H9 (cell line): ENCODE measurements around the gene SPDYA. TPM values are rescaled to one million over a fixed set of nuclear protein-coding genes. Genes with fewer than 3 reads are reported as not detected.

Experiments
- DNase-seq: peaks from one replicate; pipeline ENCODE4 v3.0.0-alpha.2; 2017
- H2AFZ ChIP-seq: one replicate; pipeline ENCODE4 v1.6.1; 2013; ENCODE audit warnings: mild to moderate bottlenecking, low read length, control low read depth, moderate library complexity
- H2AK5ac ChIP-seq: 2 replicates; pipeline ENCODE4 v1.6.1; 2013; ENCODE audit warnings: low read length, control low read depth, mixed read lengths; ENCODE audit not compliant: insufficient read length
- H2BK120ac ChIP-seq: one replicate; pipeline ENCODE4 v1.6.1; 2013; ENCODE audit warnings: low read depth, mild to moderate bottlenecking, low read length, control low read depth, inconsistent platforms; ENCODE audit not compliant: poor library complexity, severe bottlenecking
- H2BK12ac ChIP-seq: 2 replicates; pipeline ENCODE4 v1.6.1; 2013; ENCODE audit warnings: low read length, control low read depth, mixed read lengths, low read depth; ENCODE audit not compliant: insufficient read length
- H2BK15ac ChIP-seq: 2 replicates; pipeline ENCODE4 v1.6.1; 2013; ENCODE audit warnings: low read depth, low read length, control low read depth
- H2BK20ac ChIP-seq: one replicate; pipeline ENCODE4 v1.6.1; 2013; ENCODE audit warnings: low read depth, mild to moderate bottlenecking, low read length, control low read depth, inconsistent platforms; ENCODE audit not compliant: poor library complexity, severe bottlenecking
- H2BK5ac ChIP-seq: 2 replicates; pipeline ENCODE4 v1.6.1; 2013; ENCODE audit warnings: low read length, control low read depth, mixed read lengths; ENCODE audit not compliant: insufficient read length
- H3K14ac ChIP-seq: 2 replicates; pipeline ENCODE4 v1.6.1; 2013; ENCODE audit warnings: low read length, control low read depth; ENCODE audit not compliant: insufficient read depth
- H3K18ac ChIP-seq: 2 replicates; pipeline ENCODE4 v1.6.1; 2013; ENCODE audit warnings: low read depth, mild to moderate bottlenecking, mixed read lengths, low read length, control low read depth; ENCODE audit not compliant: insufficient read length
- H3K23ac ChIP-seq: 2 replicates; pipeline ENCODE4 v1.6.1; 2013; ENCODE audit warnings: low read length, control low read depth, mixed read lengths, low read depth; ENCODE audit not compliant: insufficient read length
- H3K23me2 ChIP-seq: 2 replicates; pipeline ENCODE4 v1.6.1; 2013; ENCODE audit warnings: low read depth, mild to moderate bottlenecking, mixed read lengths, low read length, control low read depth; ENCODE audit not compliant: insufficient read length, poor library complexity, severe bottlenecking
- H3K27ac ChIP-seq: 2 replicates; pipeline ENCODE4 v1.5.1; 2013; ENCODE audit warnings: low read length, control low read depth, mixed read lengths, low read depth; ENCODE audit not compliant: insufficient read length
- H3K27me3 ChIP-seq: 2 replicates; pipeline ENCODE4 v1.6.1; 2013; ENCODE audit warnings: low read length, control low read depth, inconsistent platforms; ENCODE audit not compliant: insufficient read depth
- H3K4ac ChIP-seq: 2 replicates; pipeline ENCODE4 v1.6.1; 2013; ENCODE audit warnings: low read depth, mild to moderate bottlenecking, control low read depth, inconsistent platforms, low read length, moderate library complexity
- H3K4me1 ChIP-seq: 2 replicates; pipeline ENCODE4 v1.6.1; 2013; ENCODE audit warnings: low read length, control low read depth, inconsistent platforms; ENCODE audit not compliant: insufficient read depth
- H3K4me2 ChIP-seq: 2 replicates; pipeline ENCODE4 v1.6.1; 2013; ENCODE audit warnings: low read length, control low read depth, mixed read lengths; ENCODE audit not compliant: insufficient read length, insufficient read depth
- H3K56ac ChIP-seq: 2 replicates; pipeline ENCODE4 v1.6.1; 2013; ENCODE audit warnings: low read depth, mild to moderate bottlenecking, mixed read lengths, low read length, control low read depth; ENCODE audit not compliant: insufficient read length
- H3K79me1 ChIP-seq: 2 replicates; pipeline ENCODE4 v1.6.1; 2013; ENCODE audit warnings: low read depth, mild to moderate bottlenecking, moderate library complexity, low read length, control low read depth, inconsistent platforms; ENCODE audit not compliant: insufficient read depth, poor library complexity, severe bottlenecking
- H3K79me2 ChIP-seq: 2 replicates; pipeline ENCODE4 v1.6.1; 2013; ENCODE audit warnings: low read length, control low read depth, inconsistent platforms; ENCODE audit not compliant: insufficient read depth
- H3K9ac ChIP-seq: 2 replicates; pipeline ENCODE4 v1.6.1; 2013; ENCODE audit warnings: low read length, control low read depth, mixed read lengths; ENCODE audit not compliant: insufficient read length; ENCODE audit errors: extremely low read depth
- H3K9me3 ChIP-seq: one replicate; pipeline ENCODE4 v1.6.1; 2013; ENCODE audit warnings: low read depth, low read length, inconsistent platforms; ENCODE audit not compliant: control insufficient read depth
- H3T11ph ChIP-seq: one replicate; pipeline ENCODE4 v1.6.1; 2013; ENCODE audit warnings: mild to moderate bottlenecking, low read length, control low read depth, inconsistent platforms
- H4K20me1 ChIP-seq: one replicate; pipeline ENCODE4 v1.6.1; 2013; ENCODE audit not compliant: control insufficient read depth, insufficient read length, insufficient read depth
- H4K5ac ChIP-seq: 2 replicates; pipeline ENCODE4 v1.6.1; 2013; ENCODE audit warnings: low read depth, mild to moderate bottlenecking, mixed read lengths, low read length, control low read depth; ENCODE audit not compliant: insufficient read length
- H4K8ac ChIP-seq: replicated peaks from 2 replicates; pipeline ENCODE4 v1.6.1; 2013; ENCODE audit warnings: low read length, control low read depth, mixed read lengths, low read depth; ENCODE audit not compliant: insufficient read length
- H4K91ac ChIP-seq: 2 replicates; pipeline ENCODE4 v1.6.1; 2013; ENCODE audit warnings: low read depth, mild to moderate bottlenecking, moderate library complexity, mixed read lengths, low read length, control low read depth; ENCODE audit not compliant: insufficient read length
- H3K27ac Mint-ChIP-seq, 3 experiments: 2 replicates in 2 of 3; 3 replicates in 1 of 3; pipeline ENCODE4 v1.8.0; 2020 to 2021; ENCODE audit warnings: mixed read lengths in 3 of 3, mild to moderate bottlenecking in 1 of 3, moderate library complexity in 1 of 3
- H3K27me3 Mint-ChIP-seq: 2 replicates; pipeline ENCODE4 v1.8.0; 2021; ENCODE audit warnings: low read depth, mild to moderate bottlenecking, moderate library complexity, mixed read lengths
- H3K36me3 Mint-ChIP-seq, 3 experiments: 2 replicates in 2 of 3; 3 replicates in 1 of 3; pipeline ENCODE4 v1.8.0; 2020 to 2021; ENCODE audit warnings: low read depth in 3 of 3, mixed read lengths in 3 of 3; ENCODE audit not compliant: insufficient read depth in 1 of 3
- H3K4me1 Mint-ChIP-seq, 2 experiments: 2 replicates each; pipeline ENCODE4 v1.8.0; 2020; ENCODE audit warnings: mixed read lengths in 2 of 2
- H3K4me3 Mint-ChIP-seq, 2 experiments: 2 replicates in 1 of 2; 3 replicates in 1 of 2; pipeline ENCODE4 v1.8.0; 2020 to 2021; ENCODE audit warnings: mild to moderate bottlenecking in 2 of 2, mixed read lengths in 2 of 2, moderate library complexity in 1 of 2
- H3K9me3 Mint-ChIP-seq, 2 experiments: 2 replicates in 1 of 2; 3 replicates in 1 of 2; pipeline ENCODE4 v1.8.0; 2020; ENCODE audit warnings: mild to moderate bottlenecking in 2 of 2, mixed read lengths in 2 of 2, moderate library complexity in 1 of 2
- WGBS: extraction: QIAGEN DNeasy Blood & Tissue Kit; methylation state at CpG from one replicate; pipeline ENCODE4 v1.1.7; 2013; ENCODE audit warnings: missing lambda C conversion rate, low lambda C conversion rate, mixed read lengths; ENCODE audit not compliant: insufficient read length; ENCODE audit errors: extremely low coverage; 5-methylcytosine and 5-hydroxymethylcytosine counted together
- total RNA-seq: library from RNA; stranded (reverse); gene quantifications from 2 replicates; pipeline ENCODE4 v1.2.1, GENCODE V29; 2021
- TF ChIP-seq, protein P1 (sequence below): fragments of 200-600 bp; sonication (generic); conservative IDR thresholded peaks from 3 replicates; pipeline ENCODE4 v1.8.0; 2021; ENCODE audit warnings: antibody characterized with exemption, mild to moderate bottlenecking

Gene SPDYA
- total RNA-seq, 1 experiment from 2014 or later: 0.52 TPM

DNA sequence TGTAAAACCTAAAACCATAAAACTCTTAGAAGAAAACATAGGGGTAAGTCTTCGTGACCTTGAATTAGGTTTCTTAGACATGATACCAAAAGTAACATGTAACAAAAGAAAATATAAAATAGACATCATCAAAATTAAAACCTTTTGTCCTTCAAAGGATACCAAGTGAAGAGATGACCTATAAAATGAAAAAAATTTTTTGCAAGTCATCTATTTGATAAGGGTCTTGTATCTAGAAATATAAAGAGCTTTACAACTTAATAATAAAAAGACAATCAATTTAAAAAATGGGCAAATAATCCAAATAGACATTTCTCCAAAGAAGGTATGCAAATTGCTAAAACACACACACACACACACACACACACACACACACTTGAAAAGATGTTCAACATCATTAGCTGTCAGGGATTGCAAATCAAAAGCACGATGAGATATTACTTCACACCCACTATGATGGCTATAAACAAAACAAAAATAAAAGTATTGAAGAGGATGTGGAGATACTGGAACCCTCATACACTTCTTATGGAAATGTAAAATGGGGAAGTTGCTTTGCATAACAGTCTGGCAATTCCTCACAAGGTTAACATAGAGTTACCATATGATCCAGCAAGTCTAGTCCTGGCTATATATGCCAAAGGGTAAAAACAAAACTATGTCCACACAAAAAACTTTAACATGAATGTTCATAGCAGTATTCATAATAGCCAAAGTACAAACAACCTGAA is 23.3 kb downstream of the SPDYA start:
- Histone ChIP-seq H4K8ac (no peak overlapping the region), H3K9ac (no peak overlapping the region), H2AFZ (no peak overlapping the region), H3K9me3 (no peaks in the 10 kb centered on the region), H3K23ac (no peak overlapping the region), H4K20me1 (no peaks in the 10 kb centered on the region), H4K91ac (no peak overlapping the region), H3K79me1 (no peaks in the 10 kb centered on the region), H3K4me2 (no peak overlapping the region), H2BK120ac (no peak overlapping the region), H2BK5ac (no peak overlapping the region), H3T11ph (no peak overlapping the region), H2BK20ac (no peak overlapping the region), H2BK15ac (no peak overlapping the region), H4K5ac (no peak overlapping the region), H3K23me2 (no peaks in the 10 kb centered on the region), H3K56ac (no peak overlapping the region), H3K4me1 (no peaks in the 10 kb centered on the region), H3K4ac (no peak overlapping the region), H3K79me2 (no peaks in the 10 kb centered on the region), H3K18ac (no peak overlapping the region), H3K27ac (no peak overlapping the region), H2BK12ac (no peak overlapping the region), H3K27me3 (no peaks in the 10 kb centered on the region), H3K14ac (no peak overlapping the region), H2AK5ac (no peak overlapping the region)
- Mint-ChIP-seq H3K36me3 (no peaks in the 10 kb centered on the region), H3K27ac (no peak overlapping the region), H3K27me3 (0 out of 2 replicates have a peak, but pooled peaks cover 2% of the 10 kb centered on the region), H3K9me3 (no peaks in the 10 kb centered on the region), H3K4me3 (no peak overlapping the region), H3K4me1 (no peaks in the 10 kb centered on the region)
- no peak for DNase-seq
- TF ChIP-seq, protein P1, sequence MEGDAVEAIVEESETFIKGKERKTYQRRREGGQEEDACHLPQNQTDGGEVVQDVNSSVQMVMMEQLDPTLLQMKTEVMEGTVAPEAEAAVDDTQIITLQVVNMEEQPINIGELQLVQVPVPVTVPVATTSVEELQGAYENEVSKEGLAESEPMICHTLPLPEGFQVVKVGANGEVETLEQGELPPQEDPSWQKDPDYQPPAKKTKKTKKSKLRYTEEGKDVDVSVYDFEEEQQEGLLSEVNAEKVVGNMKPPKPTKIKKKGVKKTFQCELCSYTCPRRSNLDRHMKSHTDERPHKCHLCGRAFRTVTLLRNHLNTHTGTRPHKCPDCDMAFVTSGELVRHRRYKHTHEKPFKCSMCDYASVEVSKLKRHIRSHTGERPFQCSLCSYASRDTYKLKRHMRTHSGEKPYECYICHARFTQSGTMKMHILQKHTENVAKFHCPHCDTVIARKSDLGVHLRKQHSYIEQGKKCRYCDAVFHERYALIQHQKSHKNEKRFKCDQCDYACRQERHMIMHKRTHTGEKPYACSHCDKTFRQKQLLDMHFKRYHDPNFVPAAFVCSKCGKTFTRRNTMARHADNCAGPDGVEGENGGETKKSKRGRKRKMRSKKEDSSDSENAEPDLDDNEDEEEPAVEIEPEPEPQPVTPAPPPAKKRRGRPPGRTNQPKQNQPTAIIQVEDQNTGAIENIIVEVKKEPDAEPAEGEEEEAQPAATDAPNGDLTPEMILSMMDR: no peak
- no CpG with 5 or more reads among the region's 2 CpGs for WGBS
